Keratinocyte (primary cell): Measurements from ENCODE around the gene TNFAIP2.
A peak's percentile ranks its signal among the peaks of the same experiment; 100 is the strongest.

ENCODE experiments used
- CTCF ChIP-seq, 3 experiments: IDR thresholded peaks in 1 of 3; conservative IDR thresholded peaks in 1 of 3; optimal IDR thresholded peaks in 1 of 3; 2 replicates in 2 of 3; 3 replicates in 1 of 3; pipeline versions ENCODE3 to v1.5.1; 2011; ENCODE audit warnings: low read length in 3 of 3, mild to moderate bottlenecking in 3 of 3, moderate library complexity in 2 of 3, control low read depth in 1 of 3, inconsistent platforms in 1 of 3; ENCODE audit not compliant: insufficient read depth in 2 of 3; ENCODE audit errors: extremely low read depth in 1 of 3
- EZH2 ChIP-seq: IDR thresholded peaks from one replicate; pipeline ENCODE4 v1.6.1; 2012; ENCODE audit warnings: inconsistent platforms, mild to moderate bottlenecking, low read length, moderate library complexity

GRCh38 chr14:103105580-103106150, 17.6 kb upstream of the TNFAIP2 start:
- peak in 2 of 3 experiments; percentile 12 to 31 for TF ChIP-seq CTCF (optimal IDR thresholded peaks at IDR 0.05 in 1 of 3, IDR thresholded peaks at IDR 0.05 in 1 of 3, conservative IDR thresholded peaks at IDR 0.05 in 1 of 3; ENCODE audit: extremely low read depth in 1 of 3, insufficient read depth in 2 of 3, low read length in 3 of 3)
- no peak for TF ChIP-seq EZH2
